ENCODE data around the gene SORCS3. TPM values are rescaled to one million over a fixed set of nuclear protein-coding genes. Genes with fewer than 3 reads are reported as not detected.

SORCS3 gene
- total RNA-seq, 1 donor from 2014 or later = 4.2 TPM

DNA sequence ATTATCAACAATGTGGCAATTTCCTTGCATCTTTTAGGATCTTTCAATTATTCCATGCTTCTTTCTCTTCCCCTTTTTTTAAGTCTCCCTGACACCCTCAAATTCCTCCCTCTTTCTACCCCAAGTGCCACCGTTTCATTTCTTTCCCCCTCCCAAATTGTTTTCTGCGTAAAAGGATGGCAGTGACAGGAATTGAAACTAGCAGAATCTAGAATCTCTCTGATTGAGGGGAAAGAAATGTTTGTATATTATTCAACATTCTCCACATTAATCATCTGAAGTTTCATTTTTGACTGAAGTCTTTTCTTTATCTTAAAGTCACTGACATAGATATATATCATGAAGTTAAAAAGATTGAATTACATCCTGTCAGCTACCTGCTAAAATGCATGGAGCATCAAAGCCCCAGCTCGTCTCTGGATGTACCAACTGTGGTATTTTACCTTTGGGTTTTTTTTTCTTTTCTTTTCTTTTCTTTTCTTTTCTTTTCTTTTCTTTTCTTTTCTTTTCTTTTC lies 633.5 kb downstream of the SORCS3 start:
- H3K27me3 Mint-ChIP-seq = peaks cover 24% of the 10 kb centered on the region
- peaks cover 4% of the 10 kb centered on the region for H3K9me3 Mint-ChIP-seq
- TF ChIP-seq, protein P1, sequence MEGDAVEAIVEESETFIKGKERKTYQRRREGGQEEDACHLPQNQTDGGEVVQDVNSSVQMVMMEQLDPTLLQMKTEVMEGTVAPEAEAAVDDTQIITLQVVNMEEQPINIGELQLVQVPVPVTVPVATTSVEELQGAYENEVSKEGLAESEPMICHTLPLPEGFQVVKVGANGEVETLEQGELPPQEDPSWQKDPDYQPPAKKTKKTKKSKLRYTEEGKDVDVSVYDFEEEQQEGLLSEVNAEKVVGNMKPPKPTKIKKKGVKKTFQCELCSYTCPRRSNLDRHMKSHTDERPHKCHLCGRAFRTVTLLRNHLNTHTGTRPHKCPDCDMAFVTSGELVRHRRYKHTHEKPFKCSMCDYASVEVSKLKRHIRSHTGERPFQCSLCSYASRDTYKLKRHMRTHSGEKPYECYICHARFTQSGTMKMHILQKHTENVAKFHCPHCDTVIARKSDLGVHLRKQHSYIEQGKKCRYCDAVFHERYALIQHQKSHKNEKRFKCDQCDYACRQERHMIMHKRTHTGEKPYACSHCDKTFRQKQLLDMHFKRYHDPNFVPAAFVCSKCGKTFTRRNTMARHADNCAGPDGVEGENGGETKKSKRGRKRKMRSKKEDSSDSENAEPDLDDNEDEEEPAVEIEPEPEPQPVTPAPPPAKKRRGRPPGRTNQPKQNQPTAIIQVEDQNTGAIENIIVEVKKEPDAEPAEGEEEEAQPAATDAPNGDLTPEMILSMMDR (conservative IDR thresholded peaks at IDR 0.05) = no peak
- H3K27ac Mint-ChIP-seq = no peak overlapping the region
- no peak for DNase-seq (ENCODE audit: extremely low spot score, unreplicated experiment)
- H3K4me3 Mint-ChIP-seq = no peak overlapping the region
- no peaks in the 10 kb centered on the region for H3K4me1 Mint-ChIP-seq (ENCODE audit: unreplicated experiment)
- H3K36me3 Mint-ChIP-seq = no peaks in the 10 kb centered on the region

- DNase-seq (ENCODE audit: extremely low spot score, unreplicated experiment) = no peak
- TF ChIP-seq, protein P1 (conservative IDR thresholded peaks at IDR 0.05) = no peak
- Mint-ChIP-seq H3K27me3 (peaks cover 9% of the 10 kb centered on the region), H3K4me3 (no peak overlapping the region), H3K36me3 (no peaks in the 10 kb centered on the region), H3K9me3 (no peaks in the 10 kb centered on the region), H3K4me1 (ENCODE audit: unreplicated experiment) (no peaks in the 10 kb centered on the region), H3K27ac (no peak overlapping the region)
These were observed 637.3 kb downstream of the SORCS3 start for GRCh38 chr10:105278439-105278838.

DNA sequence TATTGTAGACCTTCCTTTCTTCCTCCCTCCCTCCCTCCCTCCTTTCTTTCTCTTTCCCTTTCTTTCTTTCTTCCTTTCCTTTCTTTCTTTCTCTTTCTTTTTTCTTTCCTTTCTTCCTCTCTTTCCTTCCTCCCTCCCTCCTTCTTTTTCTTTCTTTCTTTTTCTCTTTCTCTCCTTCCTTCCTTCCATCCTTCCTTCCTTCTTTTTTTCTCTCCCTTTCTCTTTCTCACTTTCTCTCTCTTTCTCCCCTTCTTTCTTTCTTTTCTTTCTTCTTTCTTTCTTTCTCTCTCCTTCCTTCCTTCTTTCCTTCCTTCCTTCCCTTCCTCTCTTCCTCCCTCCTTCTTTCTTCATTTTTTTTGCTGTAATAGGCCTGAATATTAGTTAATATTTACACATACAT lies 638.0 kb downstream of the SORCS3 start:
- H3K9me3 Mint-ChIP-seq = no peaks in the 10 kb centered on the region
- H3K36me3 Mint-ChIP-seq = no peaks in the 10 kb centered on the region
- TF ChIP-seq, protein P1 (conservative IDR thresholded peaks at IDR 0.05) = no peak
- no peaks in the 10 kb centered on the region for H3K4me1 Mint-ChIP-seq (ENCODE audit: unreplicated experiment)
- no peak for DNase-seq (ENCODE audit: extremely low spot score, unreplicated experiment)
- H3K27ac Mint-ChIP-seq = no peak overlapping the region
- H3K27me3 Mint-ChIP-seq = peaks cover 9% of the 10 kb centered on the region
- H3K4me3 Mint-ChIP-seq = no peak overlapping the region

DNA sequence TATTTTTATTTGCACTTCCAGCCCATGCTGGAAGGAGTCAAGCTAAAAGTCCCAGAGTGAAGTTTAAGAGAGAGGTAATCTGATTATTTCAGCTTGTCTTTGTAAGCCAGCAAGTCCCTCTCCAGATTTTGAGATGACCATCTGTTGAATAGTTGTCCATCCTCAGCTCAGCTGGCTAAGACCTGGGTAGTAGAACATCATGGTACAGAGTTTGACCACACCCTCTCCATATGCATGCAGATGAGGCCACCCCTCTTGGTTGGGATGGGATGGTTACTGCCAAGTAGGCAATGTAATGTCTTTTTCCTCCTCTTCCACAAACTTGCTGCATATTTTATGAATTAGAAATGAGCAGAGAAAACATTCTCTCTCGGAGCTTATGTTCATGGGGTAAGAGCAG lies 639.8 kb downstream of the SORCS3 start:
- peaks cover 4% of the 10 kb centered on the region for H3K27me3 Mint-ChIP-seq
- no peak overlapping the region for H3K27ac Mint-ChIP-seq
- no peaks in the 10 kb centered on the region for H3K4me1 Mint-ChIP-seq (ENCODE audit: unreplicated experiment)
- TF ChIP-seq, protein P1 (conservative IDR thresholded peaks at IDR 0.05) = no peak
- DNase-seq (ENCODE audit: extremely low spot score, unreplicated experiment) = no peak
- no peaks in the 10 kb centered on the region for H3K36me3 Mint-ChIP-seq
- no peaks in the 10 kb centered on the region for H3K9me3 Mint-ChIP-seq
- H3K4me3 Mint-ChIP-seq = no peak overlapping the region

DNA sequence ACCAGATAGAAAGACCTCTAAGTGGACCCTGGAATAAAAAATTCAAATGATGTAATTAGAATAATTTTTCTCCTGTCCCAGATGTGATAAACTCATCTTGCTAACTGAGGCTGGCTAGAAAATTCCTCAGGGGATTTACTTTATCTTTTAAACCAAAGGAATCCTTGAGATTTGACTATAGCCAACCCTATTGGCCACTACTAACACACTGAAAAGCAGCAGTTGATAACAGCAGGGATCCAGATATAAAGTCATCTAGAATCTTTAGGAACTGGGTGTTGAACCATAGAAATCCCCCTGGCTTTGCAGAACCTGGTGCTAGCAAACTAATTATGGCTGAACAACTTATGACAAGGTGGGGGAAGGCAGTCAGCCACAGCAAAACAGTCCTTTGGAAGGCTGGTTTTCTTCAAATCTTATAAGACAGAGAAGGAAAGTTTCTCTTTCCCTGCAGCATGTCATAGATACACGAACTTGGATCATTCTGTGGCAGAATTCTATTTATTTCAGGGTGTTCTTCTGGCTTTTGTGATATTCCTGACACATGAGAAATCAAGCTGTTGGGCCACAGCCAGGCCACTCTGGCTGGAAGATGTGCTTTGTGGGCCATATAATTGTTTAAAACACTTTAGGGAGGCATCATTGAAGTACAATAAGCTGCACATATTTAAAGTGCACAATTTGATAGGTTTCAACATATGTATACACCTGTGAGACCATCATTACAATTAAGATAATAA lies 643.6 kb downstream of the SORCS3 start:
- Mint-ChIP-seq H3K27ac (no peak overlapping the region), H3K9me3 (no peaks in the 10 kb centered on the region), H3K36me3 (no peaks in the 10 kb centered on the region), H3K27me3 (no peaks in the 10 kb centered on the region), H3K4me1 (ENCODE audit: unreplicated experiment) (no peaks in the 10 kb centered on the region), H3K4me3 (no peak overlapping the region)
- no peak for DNase-seq (ENCODE audit: extremely low spot score, unreplicated experiment)
- TF ChIP-seq, protein P1 (conservative IDR thresholded peaks at IDR 0.05) = no peak
